ENCODE data around the gene DIAPH1.

GRCh38 chr5:141603923-141604717 is 14.7 kb downstream of the DIAPH1 start:
- TF ChIP-seq POLR2A (IDR thresholded peaks at IDR 0.05; ENCODE audit: low read length) (peak; percentile 6), GATA1 (IDR thresholded peaks at IDR 0.05; ENCODE audit: low read depth, low read length) (no peak)

Data from erythroblast (primary cell).